ELF-1 (cell line): ENCODE measurements around the gene MREG.
A peak's percentile ranks its signal among the peaks of the same experiment; 100 is the strongest.
"Not testable (repeated sequence)": the region's sequence is repeated elsewhere in the genome, so short reads cannot be mapped to it uniquely, and the experiment has no call there.

Experiments
- DNase-seq: peaks from one replicate; pipeline ENCODE4 v3.0.0-alpha.2; 2016; ENCODE audit warnings: low read depth, low spot score

Gene MREG

DNA sequence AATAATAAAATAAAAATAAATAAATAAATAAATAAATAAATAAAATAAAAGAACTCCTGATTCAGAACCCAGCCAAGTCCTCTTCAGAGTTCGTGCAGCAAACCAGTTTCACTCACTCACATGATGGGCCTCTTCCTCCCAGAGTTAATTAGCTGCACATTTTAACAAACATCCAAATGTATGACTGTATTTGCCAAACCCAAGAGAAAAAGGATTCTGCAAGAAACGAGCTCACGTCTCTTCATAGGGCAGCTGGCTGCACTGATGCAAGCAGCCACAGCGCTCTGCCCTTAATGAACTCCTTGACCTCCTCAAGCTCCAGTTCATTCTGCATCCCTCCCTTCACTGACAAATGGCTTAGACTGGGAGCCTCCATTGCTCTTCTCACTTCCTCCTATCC lies 55.1 kb downstream of the MREG start:
- no peak for DNase-seq

DNA sequence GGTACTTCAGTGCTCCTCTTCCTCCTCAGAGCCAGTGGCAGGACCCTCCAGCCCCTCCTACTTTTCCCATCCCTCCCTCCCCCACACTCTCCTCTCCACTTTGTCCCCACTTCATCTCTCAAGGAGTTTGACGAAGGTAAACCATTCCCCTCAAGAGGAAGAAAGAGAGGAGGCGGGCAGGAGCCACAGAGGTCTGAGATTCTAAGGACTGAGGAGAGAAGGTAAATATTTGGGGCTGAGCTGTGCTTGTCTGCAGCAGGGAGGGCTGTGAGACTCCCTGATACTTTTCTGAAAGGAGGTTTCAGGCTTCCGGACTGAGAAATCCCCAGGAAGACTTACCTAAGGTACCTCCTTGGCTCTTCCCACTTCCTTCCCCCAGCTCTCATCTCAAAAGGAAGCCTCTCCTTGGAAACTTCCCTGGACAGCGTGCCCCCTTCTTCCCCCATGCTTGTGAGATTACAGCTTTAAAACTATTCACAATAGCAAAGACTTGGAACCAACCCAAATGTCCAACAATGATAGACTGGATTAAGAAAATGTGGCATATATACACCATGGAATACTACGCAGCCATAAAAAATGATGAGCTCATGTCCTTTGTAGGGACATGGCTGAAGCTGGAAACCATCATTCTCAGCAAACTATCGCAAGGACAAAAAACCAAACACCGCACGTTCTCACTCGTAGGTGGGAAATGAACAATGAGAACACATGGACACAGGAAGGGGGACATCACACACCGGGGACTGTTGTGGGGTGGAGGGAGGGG lies 55.8 kb downstream of the MREG start:
- DNase-seq = not testable (repeated sequence)

DNA sequence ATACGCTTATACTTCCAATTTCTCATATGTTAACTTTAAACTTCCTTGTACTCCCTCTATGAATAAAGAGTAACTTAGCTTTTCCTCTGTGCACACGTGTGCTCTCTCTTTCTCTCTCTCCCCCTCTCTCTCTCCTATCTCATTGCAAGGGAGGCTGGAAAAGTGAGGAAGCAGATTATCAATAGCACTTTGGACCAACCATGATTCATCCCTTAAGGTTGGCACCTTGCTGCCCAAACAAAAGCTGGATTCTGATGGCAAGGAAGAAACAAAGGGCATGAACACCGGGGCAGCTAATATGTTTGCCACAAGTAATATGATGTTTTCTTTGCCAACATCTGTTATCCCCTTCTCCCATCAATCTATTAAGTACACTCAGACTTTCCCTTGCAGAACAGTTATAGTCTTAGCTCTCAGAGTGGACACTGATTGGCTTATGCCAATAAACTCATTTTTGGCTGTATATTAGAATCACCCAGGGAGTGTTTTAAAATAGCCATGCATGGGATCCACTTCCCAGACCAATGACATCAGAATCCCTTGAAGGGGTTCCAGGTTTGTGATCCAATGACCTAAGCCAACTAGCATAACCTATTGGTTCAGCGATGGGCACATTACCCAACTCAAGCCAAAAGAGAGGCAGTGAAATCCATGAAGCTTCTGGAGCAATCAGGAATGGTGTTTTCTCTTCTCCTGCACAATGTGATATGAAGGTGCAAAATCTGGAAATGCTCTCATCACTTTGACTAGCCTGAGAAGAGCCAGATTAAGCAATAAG lies 60.3 kb downstream of the MREG start:
- DNase-seq = no peak

DNA sequence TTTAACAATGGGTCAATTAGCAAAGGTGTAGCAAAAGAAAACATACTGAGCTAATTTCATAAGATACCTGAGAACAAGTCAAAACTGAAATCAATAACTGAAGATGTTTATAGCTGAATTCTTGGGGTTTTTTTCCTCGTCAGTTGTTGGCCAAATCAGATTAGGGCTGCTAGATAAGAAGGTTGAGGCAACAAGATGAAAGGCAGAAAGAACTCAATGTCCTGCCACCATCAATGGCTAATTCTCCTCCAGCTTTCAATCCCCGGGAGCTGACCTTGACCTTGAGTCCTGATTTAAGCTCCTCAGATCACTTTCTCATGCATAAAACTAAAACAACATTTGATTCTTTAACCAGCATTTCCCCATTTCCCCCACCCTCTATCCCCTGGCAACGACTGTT lies 61.8 kb downstream of the MREG start:
- DNase-seq = no peak

DNA sequence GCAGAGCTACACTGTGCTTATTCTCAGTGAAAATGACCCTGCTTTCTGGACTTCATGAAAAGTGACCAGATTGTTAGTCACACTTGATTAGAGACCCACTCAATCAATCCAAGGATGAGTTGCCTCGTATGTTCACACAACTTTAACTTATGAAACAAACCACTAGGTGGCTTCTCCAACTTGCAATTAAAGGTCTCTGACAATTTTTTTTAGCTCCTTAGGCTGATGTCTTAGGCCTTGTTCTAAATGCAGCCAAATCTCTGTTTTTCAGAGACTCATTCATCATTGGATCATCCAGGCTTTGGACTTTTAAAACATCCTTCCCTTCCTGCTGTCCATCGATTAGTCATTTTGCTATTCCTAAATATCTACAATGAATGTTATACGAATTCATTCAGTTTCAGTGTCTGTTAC lies 63.4 kb downstream of the MREG start:
- DNase-seq = no peak

DNA sequence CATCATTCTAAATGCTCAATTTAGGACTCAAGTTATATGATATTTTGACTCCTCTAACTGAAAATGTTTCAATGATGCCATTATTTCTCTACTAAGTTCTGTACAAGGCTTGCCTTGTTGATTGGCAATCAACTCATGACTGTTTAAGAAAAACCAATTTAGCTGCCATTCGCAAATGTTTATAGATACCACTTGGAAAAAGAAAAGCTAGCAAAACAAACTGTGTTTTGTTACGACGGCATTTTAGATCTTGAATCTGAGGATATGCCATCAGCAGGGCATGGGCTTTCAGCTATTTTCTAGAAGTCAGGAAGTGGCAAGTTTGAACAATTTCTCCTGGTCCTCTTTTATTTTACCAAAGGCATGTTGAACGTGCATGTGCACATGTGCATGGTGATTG lies 65.3 kb downstream of the MREG start:
- no peak for DNase-seq

DNA sequence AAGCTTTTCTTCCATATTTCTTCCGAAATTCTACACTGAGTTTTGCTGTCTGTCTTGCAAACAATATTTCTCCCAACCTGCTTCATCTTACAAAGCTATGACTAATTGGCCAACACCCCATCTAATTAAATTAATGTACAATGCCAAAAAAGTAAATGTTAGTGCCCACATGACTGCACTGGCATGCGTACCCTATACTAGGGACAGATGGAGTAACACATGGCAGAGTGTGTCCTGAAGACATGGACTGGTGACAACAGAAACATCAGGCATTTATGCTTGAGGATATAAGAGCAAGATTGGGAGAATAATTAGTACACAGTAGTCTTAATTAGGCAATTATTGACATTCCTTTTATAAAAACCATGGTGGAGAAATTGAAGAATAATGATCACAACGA lies 66.8 kb downstream of the MREG start:
- DNase-seq = no peak

DNA sequence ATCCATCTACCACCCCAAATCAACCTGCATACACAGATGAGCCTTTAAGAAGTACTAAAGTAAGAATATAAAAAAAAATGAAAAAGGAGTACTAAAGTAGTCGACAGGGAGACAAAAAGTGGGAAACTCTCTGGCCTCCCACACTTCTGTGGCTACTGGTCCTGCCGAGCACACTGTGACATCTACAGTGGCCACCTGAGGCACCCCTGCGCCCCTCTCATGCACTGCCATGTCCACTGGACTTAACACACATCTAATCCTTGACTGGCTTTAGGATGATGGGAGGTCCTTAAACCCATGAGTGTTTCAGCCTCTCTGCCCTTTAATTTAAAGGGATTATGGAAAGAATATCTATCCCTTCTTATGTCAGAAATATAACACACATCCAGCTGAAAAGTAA lies 71.2 kb downstream of the MREG start:
- no peak for DNase-seq

DNA sequence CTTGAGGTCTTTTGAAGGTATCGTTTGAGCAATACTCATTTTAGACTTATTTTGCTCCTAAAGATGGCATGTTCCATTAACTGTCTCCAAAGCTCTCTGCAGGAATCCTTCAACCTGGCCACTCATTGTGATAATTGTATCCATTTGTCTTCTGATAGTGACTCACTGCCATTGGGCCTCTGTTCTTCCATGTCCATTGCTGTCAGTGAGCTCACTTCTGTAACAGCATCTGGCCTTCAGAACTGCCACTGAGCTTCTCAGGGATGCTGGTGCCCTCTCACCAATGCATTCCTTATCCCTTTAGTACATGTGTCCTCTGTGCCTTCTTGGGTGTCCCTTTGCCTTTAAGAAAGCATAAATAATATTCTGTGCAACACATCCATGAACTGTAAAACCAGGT lies 71.6 kb downstream of the MREG start:
- DNase-seq = no peak

DNA sequence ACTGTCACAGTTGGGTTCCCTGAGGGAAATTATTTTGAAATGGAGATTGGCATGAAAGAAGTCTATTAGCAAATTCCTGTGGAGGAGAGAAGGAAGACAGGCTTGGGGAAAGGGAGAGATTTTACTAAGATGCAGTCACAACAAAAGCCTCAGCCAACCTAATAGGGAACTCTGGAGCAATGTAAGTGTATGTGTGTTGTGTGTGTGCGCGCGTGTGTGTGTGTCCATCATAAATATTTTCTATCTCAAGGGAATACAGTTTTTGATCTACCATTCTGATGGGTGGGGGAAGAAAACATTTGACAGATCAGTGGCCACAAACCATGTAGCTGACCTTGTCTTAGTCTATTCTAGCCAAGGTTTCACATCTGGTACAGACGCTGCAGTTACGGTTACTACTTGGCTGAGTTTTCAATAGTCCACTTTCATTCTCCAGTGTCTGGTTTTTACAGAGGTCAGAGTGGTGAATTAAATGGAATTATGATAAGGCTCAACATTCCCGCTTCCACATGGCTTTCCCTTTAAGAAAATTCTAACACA lies 72.6 kb downstream of the MREG start:
- no peak for DNase-seq

DNA sequence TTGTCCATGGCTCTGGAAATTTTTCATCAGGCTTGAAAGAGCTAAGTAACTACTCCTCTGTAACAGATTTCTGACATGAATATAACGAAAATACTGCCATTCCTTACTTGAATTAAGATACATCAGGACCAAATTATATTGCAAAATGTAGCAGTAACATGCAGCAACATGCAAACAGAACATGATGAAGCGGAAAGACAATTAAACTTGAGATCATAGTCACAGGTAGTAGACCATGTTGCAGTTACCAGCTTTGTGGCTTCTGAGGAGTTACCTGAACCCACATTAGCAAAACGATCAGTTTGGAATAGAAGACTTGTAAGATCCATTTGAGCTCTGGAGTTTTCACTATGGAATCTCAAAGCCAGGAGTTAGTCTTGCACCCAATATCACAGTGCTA lies 76.2 kb downstream of the MREG start:
- DNase-seq = no peak

DNA sequence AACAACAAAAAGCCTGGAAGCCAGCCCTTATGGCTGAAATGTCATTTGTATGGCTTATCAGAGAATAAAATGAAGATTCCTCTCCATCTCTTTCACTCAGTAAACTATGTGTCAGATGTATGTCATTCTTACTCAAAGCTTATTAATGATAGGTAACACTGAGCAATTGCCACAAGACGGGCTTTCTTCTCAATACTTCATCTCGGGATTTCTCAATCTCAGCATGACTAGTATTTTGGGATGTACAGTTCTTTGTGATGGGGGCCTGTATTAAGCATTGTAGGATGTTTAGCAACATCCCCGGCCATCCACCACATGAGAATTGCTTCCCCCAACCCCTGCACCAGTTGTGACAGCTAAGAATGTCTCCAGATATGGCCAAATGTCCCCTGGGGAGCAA lies 80.2 kb downstream of the MREG start:
- no peak for DNase-seq

DNA sequence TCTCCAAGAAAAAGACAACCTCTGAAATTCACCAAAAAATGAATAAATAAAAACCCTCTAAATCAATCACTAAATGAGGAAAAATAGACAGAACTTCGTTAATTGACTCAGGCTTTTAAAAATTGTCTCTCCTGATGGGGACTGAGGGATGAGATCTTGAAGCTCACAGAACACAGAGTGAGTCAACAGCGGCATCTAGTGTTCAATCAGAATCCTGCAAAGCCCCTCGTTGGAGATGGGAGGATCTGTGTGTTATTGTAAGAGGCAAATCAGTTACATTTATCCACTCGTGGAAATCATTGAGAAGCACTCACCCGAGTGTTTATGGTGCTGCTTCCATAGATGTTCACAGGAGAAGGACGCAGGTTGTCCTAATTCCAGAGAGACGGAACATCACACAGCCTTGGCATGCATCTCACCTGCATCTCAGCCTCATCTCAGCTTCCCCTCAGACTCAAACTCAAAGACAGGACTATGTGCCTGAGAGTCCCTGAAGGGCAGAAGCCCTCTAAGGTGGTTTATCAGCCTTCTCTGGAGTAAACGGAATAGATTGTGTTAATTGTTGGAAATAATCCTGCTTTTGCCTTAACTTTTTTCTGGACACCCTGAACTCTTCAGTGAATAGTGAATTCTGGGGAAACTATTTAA lies 82.0 kb downstream of the MREG start:
- DNase-seq = peak; percentile 73

DNA sequence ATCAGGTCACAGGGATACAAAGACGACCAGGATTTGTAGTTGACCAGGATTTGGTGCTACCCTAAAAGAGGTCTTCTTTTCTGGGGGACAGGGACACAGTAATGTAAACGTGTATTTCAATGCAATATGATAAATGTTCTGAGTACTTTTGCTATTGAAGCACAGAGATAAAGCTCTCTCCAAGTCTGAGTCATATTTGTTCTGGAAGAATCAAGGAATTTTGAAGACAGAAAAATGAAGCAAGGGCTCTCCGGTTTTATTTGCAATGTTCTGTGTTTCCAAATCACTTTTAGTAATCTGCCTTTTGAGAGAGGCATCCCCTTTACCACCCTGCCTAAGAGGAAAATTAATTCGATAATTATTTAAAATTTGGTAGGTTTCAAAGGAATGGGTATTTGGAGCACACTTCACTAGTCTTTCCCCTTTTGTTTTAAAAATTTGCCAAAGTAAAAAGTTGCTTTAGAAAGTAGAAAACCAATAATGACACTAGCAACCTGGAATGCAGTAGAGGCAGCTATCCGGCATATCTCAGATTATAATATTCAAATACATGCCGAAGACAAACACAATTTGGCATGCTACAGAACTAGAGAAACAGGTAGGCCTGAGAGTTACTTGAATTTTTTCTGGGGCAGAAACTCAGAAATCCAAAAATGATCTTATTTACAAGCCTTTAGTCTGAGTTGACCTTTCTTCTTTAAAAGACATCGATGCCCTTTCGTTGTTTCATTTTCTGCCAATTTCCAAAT lies 82.7 kb downstream of the MREG start:
- DNase-seq = no peak

DNA sequence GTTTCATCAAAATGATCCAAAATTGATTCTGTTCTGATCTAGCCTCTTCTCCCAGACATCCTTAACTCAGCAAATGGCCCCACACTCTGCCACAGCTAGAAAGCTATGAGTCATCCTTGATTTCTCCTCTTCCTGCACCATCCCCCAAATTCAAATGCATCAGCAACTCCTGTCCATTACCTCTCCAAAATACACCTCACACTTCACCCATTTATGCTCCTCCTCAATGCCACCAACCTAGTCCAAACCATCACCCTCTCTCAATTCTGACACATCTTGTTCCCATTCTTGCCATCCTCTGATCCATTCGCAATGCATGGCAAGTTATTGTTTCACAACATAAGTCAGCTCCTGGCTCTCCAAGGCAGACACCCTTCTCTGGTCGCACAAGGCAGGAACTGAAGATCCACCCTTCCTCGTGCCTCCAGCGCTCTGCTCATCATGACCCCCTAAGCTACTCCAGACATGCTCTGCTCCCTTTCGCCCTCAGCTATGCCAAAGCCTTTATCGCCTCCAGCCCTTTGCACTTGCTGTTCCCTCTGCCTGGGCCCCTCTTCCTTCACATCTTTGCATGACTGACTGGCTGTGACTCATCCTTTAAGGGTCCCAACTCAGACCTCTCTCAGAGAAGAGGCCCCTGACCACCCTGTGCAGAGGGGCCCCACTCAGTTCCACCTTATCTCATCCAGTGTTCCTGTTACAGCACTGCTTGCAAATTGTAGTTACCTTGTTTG lies 83.6 kb downstream of the MREG start:
- peak; percentile 38 for DNase-seq

DNA sequence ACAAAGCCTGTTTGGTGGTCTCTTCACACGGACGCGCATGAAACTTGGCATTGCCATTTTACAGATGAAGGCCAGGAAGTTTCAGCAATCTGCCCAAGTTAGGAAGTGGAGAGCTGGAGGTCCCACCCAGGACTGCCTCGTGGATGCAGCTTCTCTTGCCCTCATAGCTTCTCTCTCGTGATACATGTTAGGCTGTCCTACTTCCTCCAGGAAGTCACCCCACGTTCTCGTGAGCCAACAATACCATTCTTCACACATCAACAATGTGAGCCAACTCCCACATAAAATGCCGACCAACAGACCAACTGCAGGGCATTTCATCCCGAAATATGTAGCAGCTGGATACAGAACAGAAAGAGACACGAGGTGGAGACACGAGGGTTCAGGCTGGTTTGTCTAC lies 85.3 kb downstream of the MREG start:
- DNase-seq = no peak

DNA sequence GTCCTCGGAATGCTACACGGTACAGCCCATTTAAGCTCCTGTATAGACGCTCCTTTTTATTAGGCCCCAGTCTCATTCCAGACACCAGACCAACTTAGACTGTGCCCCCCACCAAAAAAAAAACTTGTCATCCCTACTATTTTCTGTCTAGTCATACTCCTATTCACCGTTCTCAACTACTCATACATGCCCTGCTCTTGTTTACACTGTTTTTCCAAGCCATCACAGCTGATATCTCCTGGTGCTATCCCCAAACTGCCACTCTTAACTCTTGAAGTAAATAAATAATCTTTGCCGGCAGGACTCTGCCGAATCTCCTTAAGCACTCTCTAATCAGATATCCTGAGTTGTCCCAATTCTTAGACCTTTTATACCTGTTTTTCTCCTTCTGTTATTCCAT lies 86.4 kb downstream of the MREG start:
- DNase-seq = not testable (repeated sequence)

DNA sequence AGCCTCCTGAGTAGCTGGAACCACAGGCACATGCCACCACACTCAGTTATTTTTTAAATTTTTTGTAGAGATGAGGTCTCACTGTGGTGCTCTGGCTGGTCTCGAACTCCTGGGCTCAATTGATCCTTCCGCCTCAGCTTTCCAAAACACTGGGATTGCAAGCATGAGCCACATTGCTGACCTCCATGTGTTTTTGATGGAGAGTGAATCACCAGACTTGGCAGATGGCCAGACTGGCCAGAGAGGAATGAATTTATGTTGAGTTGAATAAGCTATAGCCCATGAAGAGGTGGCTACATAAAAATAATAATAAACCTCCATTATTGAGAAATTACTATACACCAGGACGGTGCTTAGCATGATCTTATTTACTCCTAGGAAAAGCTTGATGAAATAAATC lies 91.5 kb downstream of the MREG start:
- DNase-seq = no peak

DNA sequence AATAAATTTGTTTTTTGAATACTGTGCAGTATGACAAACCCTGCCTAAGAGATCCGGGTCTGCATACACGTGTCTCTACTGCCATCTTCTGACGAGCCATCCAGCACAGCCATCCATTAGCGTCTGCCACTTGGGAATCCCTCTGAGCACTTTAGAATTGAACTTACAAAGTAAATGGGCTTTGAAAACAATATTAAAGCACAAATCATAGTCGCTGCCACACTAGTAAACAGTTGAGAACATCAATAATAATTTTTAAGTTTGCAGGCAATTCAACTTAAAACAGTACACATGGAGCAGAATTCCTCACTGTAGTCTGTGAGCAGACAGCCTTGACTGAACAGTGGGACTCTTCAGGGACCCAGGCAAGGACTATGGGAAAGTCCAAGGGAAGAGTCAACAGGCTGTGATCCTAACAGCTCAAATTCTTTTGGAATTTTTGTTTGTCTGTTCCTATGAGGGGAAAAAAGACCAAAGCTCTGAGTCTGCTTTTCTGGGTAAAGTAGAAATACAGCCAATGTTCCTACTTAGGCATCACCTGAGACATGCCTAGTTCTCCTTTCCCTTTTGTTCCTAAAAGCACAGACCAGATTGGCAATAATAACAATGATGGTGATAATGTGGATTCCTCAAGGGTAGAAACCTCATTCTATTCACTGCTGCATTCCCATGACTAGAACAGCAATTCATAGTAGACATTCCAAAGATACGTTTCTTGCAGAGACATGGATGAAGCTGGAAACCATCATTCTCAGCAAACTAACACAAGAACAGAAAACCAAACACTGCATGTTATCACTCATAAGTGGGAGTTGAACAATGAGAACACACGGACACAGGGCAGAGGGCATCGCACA lies 92.9 kb downstream of the MREG start:
- peak; percentile 68 for DNase-seq

DNA sequence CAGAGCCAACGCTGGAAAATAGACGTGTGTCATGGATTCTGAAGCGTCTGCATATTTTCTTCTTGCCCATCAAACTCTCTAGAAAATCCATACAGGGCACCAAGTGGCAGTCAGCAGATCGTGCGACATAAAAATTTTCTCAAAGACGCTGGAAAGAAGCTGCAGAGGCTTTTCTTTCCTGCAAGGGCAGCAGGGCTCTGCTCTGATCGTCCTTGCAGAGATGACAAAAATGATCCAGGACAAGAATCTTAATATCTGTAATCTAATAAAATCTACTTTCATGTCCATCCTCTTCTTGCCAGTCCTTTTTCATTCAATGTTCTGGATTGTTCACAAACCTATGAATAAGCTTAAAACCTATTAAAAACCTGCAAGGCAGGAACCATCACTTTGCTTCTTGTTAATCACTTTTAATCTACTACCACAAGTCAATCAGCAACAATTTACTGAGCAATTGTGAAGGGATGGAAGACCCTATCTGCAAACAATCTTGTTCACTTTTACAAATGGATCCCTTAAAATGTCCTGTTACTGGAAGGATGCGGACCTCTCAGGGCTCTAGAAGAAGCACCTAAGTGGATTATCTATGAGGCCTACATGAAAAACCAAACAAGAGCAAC lies 93.6 kb downstream of the MREG start:
- DNase-seq = no peak
